HepG2 (cell line): ENCODE data around the gene LIN7A.

ENCODE experiments used
- ASH2L ChIP-seq: fragments of 300-600, 200-600 bp; sonication (generic); IDR thresholded peaks from 2 replicates; pipeline ENCODE4 v1.7.0; 2017; ENCODE audit warnings: low read depth, mild to moderate bottlenecking, moderate library complexity, mixed read lengths, low read length; ENCODE audit not compliant: insufficient read length
- DNMT1 ChIP-seq: sonication (generic); formaldehyde crosslinking; IDR thresholded peaks from 2 replicates; pipeline ENCODE4 v1.5.1; 2020; ENCODE audit warnings: mild to moderate bottlenecking, missing genetic modification reagents
- ELF1 ChIP-seq: sonication (generic); formaldehyde crosslinking; IDR thresholded peaks from 2 replicates; pipeline ENCODE4 v1.4.0; 2020; ENCODE audit warnings: missing genetic modification reagents
- NFKB2 ChIP-seq: sonication (generic); formaldehyde crosslinking; IDR thresholded peaks from 2 replicates; pipeline ENCODE4 v1.4.0; 2020; ENCODE audit warnings: missing genetic modification reagents, borderline replicate concordance
- TF ChIP-seq, protein P1 (sequence below): IDR thresholded peaks from 2 replicates; pipeline ENCODE4 v1.6.1; 2012; ENCODE audit warnings: inconsistent platforms
- TF ChIP-seq, protein P2 (sequence below): sonication (generic); formaldehyde crosslinking; IDR thresholded peaks from 2 replicates; pipeline ENCODE4 v1.5.0; 2020; ENCODE audit warnings: mild to moderate bottlenecking, missing genetic modification reagents, moderate library complexity

GRCh38 chr12:80894179-80894578 is 43.6 kb downstream of the LIN7A start:
- TF ChIP-seq, protein P1, sequence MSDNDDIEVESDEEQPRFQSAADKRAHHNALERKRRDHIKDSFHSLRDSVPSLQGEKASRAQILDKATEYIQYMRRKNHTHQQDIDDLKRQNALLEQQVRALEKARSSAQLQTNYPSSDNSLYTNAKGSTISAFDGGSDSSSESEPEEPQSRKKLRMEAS, result no peak
- TF ChIP-seq, protein P2, sequence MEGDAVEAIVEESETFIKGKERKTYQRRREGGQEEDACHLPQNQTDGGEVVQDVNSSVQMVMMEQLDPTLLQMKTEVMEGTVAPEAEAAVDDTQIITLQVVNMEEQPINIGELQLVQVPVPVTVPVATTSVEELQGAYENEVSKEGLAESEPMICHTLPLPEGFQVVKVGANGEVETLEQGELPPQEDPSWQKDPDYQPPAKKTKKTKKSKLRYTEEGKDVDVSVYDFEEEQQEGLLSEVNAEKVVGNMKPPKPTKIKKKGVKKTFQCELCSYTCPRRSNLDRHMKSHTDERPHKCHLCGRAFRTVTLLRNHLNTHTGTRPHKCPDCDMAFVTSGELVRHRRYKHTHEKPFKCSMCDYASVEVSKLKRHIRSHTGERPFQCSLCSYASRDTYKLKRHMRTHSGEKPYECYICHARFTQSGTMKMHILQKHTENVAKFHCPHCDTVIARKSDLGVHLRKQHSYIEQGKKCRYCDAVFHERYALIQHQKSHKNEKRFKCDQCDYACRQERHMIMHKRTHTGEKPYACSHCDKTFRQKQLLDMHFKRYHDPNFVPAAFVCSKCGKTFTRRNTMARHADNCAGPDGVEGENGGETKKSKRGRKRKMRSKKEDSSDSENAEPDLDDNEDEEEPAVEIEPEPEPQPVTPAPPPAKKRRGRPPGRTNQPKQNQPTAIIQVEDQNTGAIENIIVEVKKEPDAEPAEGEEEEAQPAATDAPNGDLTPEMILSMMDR, result no peak
- TF ChIP-seq ASH2L, result no peak
- no peak for TF ChIP-seq DNMT1 (CRISPR knock-in tag)
- TF ChIP-seq ELF1, result no peak
- no peak for TF ChIP-seq NFKB2 (CRISPR knock-in tag)
